ENCODE data around the gene PSTPIP1. TPM values are rescaled to one million over a fixed set of nuclear protein-coding genes. Genes with fewer than 3 reads are reported as not detected.

The PSTPIP1 gene
- total and polyA plus RNA-seq, 10 of the 15 experiments (the other 5 are each of a cell fraction or from before 2014, with no cell fraction given): 0.50 to 29.3 (median 14.5) TPM

DNA sequence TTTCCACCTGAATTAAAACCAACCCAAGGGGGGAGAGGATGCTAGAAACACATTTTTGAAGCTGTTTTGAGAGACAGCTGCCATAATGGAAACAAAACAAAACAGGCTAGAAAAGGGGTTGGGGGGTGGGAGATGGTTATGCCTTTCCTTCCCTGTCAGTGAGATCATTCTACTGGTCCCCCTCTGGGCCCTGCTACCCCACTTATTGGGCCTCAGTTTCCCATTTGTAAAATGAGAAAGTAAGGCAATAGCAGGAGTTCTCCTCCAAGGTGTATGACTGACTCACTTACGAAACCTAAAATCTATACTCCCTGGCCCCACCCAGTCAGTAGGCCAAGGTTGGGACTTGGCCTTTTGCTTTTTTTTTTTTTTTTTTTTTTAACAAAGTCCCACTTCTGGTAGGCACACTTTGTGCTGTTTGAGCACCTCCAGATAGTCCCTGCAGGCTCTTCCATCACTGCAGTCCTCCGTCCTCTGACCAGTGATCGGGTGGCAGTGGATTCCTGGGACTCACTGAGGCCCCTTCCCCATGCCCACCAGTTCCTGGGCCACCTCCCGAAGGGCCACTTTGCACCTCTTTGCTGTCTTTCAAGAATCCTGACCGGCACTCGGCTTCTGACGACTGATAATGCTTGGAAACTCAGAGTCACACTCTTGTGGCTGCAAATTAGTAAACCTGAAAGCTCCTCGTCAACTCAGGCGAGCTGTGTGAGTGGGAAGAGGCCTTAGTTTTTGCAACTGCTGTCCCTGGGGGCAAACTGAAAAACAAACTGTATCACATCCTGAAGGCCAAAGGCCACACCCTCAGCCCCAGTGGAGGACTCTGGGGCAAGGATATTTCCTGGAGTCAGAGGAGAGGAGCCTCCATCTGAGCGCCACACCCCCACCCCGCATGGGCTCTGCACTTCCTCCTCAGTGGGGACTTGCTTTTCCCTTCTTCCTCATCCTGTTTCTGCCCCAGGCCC, 6.7 kb upstream of the PSTPIP1 start (continued):
- TF ChIP-seq, protein P1, sequence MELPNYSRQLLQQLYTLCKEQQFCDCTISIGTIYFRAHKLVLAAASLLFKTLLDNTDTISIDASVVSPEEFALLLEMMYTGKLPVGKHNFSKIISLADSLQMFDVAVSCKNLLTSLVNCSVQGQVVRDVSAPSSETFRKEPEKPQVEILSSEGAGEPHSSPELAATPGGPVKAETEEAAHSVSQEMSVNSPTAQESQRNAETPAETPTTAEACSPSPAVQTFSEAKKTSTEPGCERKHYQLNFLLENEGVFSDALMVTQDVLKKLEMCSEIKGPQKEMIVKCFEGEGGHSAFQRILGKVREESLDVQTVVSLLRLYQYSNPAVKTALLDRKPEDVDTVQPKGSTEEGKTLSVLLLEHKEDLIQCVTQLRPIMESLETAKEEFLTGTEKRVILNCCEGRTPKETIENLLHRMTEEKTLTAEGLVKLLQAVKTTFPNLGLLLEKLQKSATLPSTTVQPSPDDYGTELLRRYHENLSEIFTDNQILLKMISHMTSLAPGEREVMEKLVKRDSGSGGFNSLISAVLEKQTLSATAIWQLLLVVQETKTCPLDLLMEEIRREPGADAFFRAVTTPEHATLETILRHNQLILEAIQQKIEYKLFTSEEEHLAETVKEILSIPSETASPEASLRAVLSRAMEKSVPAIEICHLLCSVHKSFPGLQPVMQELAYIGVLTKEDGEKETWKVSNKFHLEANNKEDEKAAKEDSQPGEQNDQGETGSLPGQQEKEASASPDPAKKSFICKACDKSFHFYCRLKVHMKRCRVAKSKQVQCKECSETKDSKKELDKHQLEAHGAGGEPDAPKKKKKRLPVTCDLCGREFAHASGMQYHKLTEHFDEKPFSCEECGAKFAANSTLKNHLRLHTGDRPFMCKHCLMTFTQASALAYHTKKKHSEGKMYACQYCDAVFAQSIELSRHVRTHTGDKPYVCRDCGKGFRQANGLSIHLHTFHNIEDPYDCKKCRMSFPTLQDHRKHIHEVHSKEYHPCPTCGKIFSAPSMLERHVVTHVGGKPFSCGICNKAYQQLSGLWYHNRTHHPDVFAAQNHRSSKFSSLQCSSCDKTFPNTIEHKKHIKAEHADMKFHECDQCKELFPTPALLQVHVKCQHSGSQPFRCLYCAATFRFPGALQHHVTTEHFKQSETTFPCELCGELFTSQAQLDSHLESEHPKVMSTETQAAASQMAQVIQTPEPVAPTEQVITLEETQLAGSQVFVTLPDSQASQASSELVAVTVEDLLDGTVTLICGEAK (IDR thresholded peaks at IDR 0.05; ENCODE audit: borderline replicate concordance): 0 out of 2 replicates have a peak, but pooled peaks have one; percentile 21
- no peak for TF ChIP-seq CBX3 (IDR thresholded peaks at IDR 0.05; ENCODE audit: borderline replicate concordance, low read depth)
- TF ChIP-seq IKZF1 (conservative IDR thresholded peaks at IDR 0.05): peak; percentile 98
- TF ChIP-seq DPF2 (IDR thresholded peaks at IDR 0.05): peak; percentile 98
- TF ChIP-seq TBL1XR1 (IDR thresholded peaks at IDR 0.05; ENCODE audit: low read depth, low read length): 0 out of 2 replicates have a peak, but pooled peaks have one; percentile 22
- peak; percentile 89 for TF ChIP-seq NBN (IDR thresholded peaks at IDR 0.05)
- peak; percentile 88; the same call in 1 of the 2 replicates for TF ChIP-seq NFIC (IDR thresholded peaks at IDR 0.05; ENCODE audit: low read depth, low read length)
- peak in 1 of 2 experiments; percentile 63; a peak in 1 of 3 replicates for TF ChIP-seq EGR1 (IDR thresholded peaks at IDR 0.05; ENCODE audit: borderline replicate concordance in 1 of 2, low read depth in 2 of 2, low read length in 2 of 2)
- peak; percentile 94 for TF ChIP-seq RUNX3 (IDR thresholded peaks at IDR 0.05; ENCODE audit: low read length)
- peak; percentile 86 for TF ChIP-seq FOXM1 (IDR thresholded peaks at IDR 0.05; ENCODE audit: low read depth, low read length)
- 0 out of 2 replicates have a peak, but pooled peaks have one; percentile 18 for TF ChIP-seq ZNF217 (IDR thresholded peaks at IDR 0.05)
- no peak for TF ChIP-seq TCF3 (IDR thresholded peaks at IDR 0.05; ENCODE audit: borderline replicate concordance, insufficient read depth, low read depth, low read length)
- peak; percentile 91 for TF ChIP-seq ATF7 (IDR thresholded peaks at IDR 0.05; ENCODE audit: low read depth)
- TF ChIP-seq NFYA (IDR thresholded peaks at IDR 0.05; ENCODE audit: borderline replicate concordance, low read depth, low read length): no peak
- TF ChIP-seq, protein P2, sequence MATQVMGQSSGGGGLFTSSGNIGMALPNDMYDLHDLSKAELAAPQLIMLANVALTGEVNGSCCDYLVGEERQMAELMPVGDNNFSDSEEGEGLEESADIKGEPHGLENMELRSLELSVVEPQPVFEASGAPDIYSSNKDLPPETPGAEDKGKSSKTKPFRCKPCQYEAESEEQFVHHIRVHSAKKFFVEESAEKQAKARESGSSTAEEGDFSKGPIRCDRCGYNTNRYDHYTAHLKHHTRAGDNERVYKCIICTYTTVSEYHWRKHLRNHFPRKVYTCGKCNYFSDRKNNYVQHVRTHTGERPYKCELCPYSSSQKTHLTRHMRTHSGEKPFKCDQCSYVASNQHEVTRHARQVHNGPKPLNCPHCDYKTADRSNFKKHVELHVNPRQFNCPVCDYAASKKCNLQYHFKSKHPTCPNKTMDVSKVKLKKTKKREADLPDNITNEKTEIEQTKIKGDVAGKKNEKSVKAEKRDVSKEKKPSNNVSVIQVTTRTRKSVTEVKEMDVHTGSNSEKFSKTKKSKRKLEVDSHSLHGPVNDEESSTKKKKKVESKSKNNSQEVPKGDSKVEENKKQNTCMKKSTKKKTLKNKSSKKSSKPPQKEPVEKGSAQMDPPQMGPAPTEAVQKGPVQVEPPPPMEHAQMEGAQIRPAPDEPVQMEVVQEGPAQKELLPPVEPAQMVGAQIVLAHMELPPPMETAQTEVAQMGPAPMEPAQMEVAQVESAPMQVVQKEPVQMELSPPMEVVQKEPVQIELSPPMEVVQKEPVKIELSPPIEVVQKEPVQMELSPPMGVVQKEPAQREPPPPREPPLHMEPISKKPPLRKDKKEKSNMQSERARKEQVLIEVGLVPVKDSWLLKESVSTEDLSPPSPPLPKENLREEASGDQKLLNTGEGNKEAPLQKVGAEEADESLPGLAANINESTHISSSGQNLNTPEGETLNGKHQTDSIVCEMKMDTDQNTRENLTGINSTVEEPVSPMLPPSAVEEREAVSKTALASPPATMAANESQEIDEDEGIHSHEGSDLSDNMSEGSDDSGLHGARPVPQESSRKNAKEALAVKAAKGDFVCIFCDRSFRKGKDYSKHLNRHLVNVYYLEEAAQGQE (IDR thresholded peaks at IDR 0.05; ENCODE audit: low read depth, low read length): no peak
- TF ChIP-seq EP300 (IDR thresholded peaks at IDR 0.05; ENCODE audit: borderline replicate concordance in 1 of 2, control insufficient read depth in 1 of 2, low read depth in 2 of 2, low read length in 2 of 2): peak; percentile 79 to 94; a peak in 3 of 4 replicates
- TF ChIP-seq PML (IDR thresholded peaks at IDR 0.05; ENCODE audit: low read length): peak; percentile 42; the same call in 1 of the 2 replicates
- peak; percentile 93 for TF ChIP-seq BHLHE40 (IDR thresholded peaks at IDR 0.05; ENCODE audit: borderline replicate concordance in 1 of 2, low read depth in 2 of 2, low read length in 1 of 2)
- peak; percentile 78; the same call in 1 of the 3 replicates for TF ChIP-seq POU2F2 (IDR thresholded peaks at IDR 0.05; ENCODE audit: borderline replicate concordance, low read depth, low read length)
- no peak for TF ChIP-seq NR2C2 (IDR thresholded peaks at IDR 0.05; ENCODE audit: borderline replicate concordance, control insufficient read depth, insufficient read length, low read depth)
